HCT116 (cell line): ENCODE measurements around the gene GLDN. TPM values are rescaled to one million over a fixed set of nuclear protein-coding genes. Genes with fewer than 3 reads are reported as not detected.

Experiments
- ATAC-seq: fragments of 200-7000 bp; cut with Tn5 transposase; 2 replicates; pipeline ENCODE4 v1.9.1; 2020; ENCODE audit warnings: mild to moderate bottlenecking, moderate library complexity
- BruUV-seq: library from RNA; stranded (reverse); fragments of 400-500 nt; replicated peaks from 2 replicates; lab custom pipeline; 2021; lab: Mats Ljungman, UMichigan
- CTCF ChIA-PET: fragments of 300-600 bp; sonication (Branson Sonifier 250); formaldehyde crosslinking; loops from one replicate; lab custom pipeline; 2021; ENCODE audit warnings: antibody characterized with exemption; lab: Charles Lee
- POLR2A ChIA-PET: fragments of 300-600, 350-600 bp; sonication (Branson Sonifier 250); formaldehyde crosslinking; loops from one replicate; lab custom pipeline; 2021; ENCODE audit warnings: antibody characterized with exemption; lab: Charles Lee
- RAD21 ChIA-PET, 2 experiments: fragments of 300-600 bp; sonication (Branson Sonifier 250); formaldehyde crosslinking; loops; one replicate each; lab custom pipeline; 2023; ENCODE audit warnings: low total read pairs in 2 of 2; ENCODE audit not compliant: uncharacterized antibody in 2 of 2, unreplicated experiment in 2 of 2, low non-redundant PET in 1 of 2; lab: Charles Lee
- DNase-seq: peaks from one replicate; pipeline ENCODE4 v3.0.0-alpha.2; 2010; ENCODE audit warnings: low read depth, low spot score
- H2AFZ ChIP-seq: fragments of 200-600 bp; shearing (Covaris generic), sonication (generic); 2 replicates; pipeline ENCODE4 v1.6.1; 2017; ENCODE audit warnings: low read depth, mixed run types, mixed read lengths, antibody characterized with exemption, low read length; ENCODE audit not compliant: poor library complexity, severe bottlenecking
- H3K27ac ChIP-seq: 2 replicates; pipeline ENCODE4 v1.5.1; 2012; ENCODE audit warnings: low read depth, low read length
- H3K27me3 ChIP-seq: fragments of 200-600 bp; sonication (generic); 2 replicates; pipeline ENCODE4 v1.6.1; 2016; ENCODE audit warnings: mixed run types, low read length, mixed read lengths; ENCODE audit not compliant: insufficient read depth
- H3K36me3 ChIP-seq, 2 experiments: fragments of 200-500 bp in 1 of 2; fragments of 200-600 bp in 1 of 2; sonication (Bioruptor generic) in 1 of 2; sonication (generic) in 1 of 2; 2 replicates each; pipeline versions ENCODE4 v1.5.1 to v1.6.1; 2014 to 2016; ENCODE audit warnings: low read length in 2 of 2, inconsistent platforms in 1 of 2, mixed read lengths in 1 of 2, mixed run types in 1 of 2; ENCODE audit not compliant: insufficient read depth in 2 of 2, control insufficient read depth in 1 of 2
- H3K4me1 ChIP-seq, 2 experiments: fragments of 200-600 bp in 1 of 2; sonication (generic) in 1 of 2; 2 replicates each; pipeline versions ENCODE4 v1.5.1 to v1.6.1; 2012 to 2017; ENCODE audit warnings: low read length in 2 of 2, inconsistent platforms in 1 of 2, mild to moderate bottlenecking in 1 of 2, mixed read lengths in 1 of 2, mixed run types in 1 of 2, moderate library complexity in 1 of 2; ENCODE audit not compliant: insufficient read depth in 2 of 2, control insufficient read depth in 1 of 2
- H3K4me2 ChIP-seq: fragments of 200-600 bp; sonication (generic); 2 replicates; pipeline ENCODE4 v1.6.1; 2017; ENCODE audit warnings: mixed run types, low read length, mixed read lengths
- H3K4me3 ChIP-seq, 2 experiments: fragments of 200-600 bp in 1 of 2; sonication (generic) in 1 of 2; replicated peaks in 1 of 2; 2 replicates each; pipeline ENCODE4 v1.5.1; 2011 to 2016; ENCODE audit warnings: low read length in 2 of 2, control low read depth in 1 of 2, low read depth in 1 of 2, mild to moderate bottlenecking in 1 of 2, mixed read lengths in 1 of 2, mixed run types in 1 of 2
- H3K79me2 ChIP-seq: fragments of 200-600 bp; sonication (generic); 2 replicates; pipeline ENCODE4 v1.6.1; 2017; ENCODE audit warnings: mild to moderate bottlenecking, mixed run types, low read length, moderate library complexity, mixed read lengths; ENCODE audit not compliant: insufficient read depth
- H3K9ac ChIP-seq: fragments of 200-600 bp; sonication (generic); 2 replicates; pipeline ENCODE4 v1.6.1; 2016; ENCODE audit warnings: low read length, mixed read lengths
- H3K9me2 ChIP-seq: fragments of 200-600 bp; sonication (generic), shearing (Covaris generic); 2 replicates; pipeline ENCODE4 v1.6.1; 2017; ENCODE audit warnings: mixed run types, mild to moderate bottlenecking, moderate library complexity; ENCODE audit not compliant: insufficient read depth
- H3K9me3 ChIP-seq, 2 experiments: fragments of 200-500 bp in 1 of 2; fragments of 200-600 bp in 1 of 2; sonication (Bioruptor generic) in 1 of 2; sonication (generic) in 1 of 2; 2 replicates each; pipeline ENCODE4 v1.6.1; 2014 to 2017; ENCODE audit warnings: low read length in 2 of 2, mixed read lengths in 2 of 2, inconsistent platforms in 1 of 2, low read depth in 1 of 2, mild to moderate bottlenecking in 1 of 2, mixed run types in 1 of 2, moderate library complexity in 1 of 2; ENCODE audit not compliant: control insufficient read depth in 1 of 2, insufficient read depth in 1 of 2
- H4K20me1 ChIP-seq: fragments of 200-600 bp; sonication (generic), shearing (Covaris generic); 2 replicates; pipeline ENCODE4 v1.6.1; 2017; ENCODE audit warnings: mixed run types, mild to moderate bottlenecking, moderate library complexity; ENCODE audit not compliant: insufficient read depth
- CBX3 ChIP-seq: IDR thresholded peaks from 2 replicates; pipeline ENCODE4 v1.6.1; 2012; ENCODE audit warnings: low read depth
- EGR1 ChIP-seq: IDR thresholded peaks from 2 replicates; pipeline ENCODE4 v1.6.1; 2012; ENCODE audit warnings: low read depth
- EZH2phosphoT487 ChIP-seq: fragments of 200-600 bp; IDR thresholded peaks from 2 replicates; pipeline ENCODE4 v1.6.1; 2018; ENCODE audit warnings: antibody characterized with exemption, borderline replicate concordance
- FOSL1 ChIP-seq: IDR thresholded peaks from 2 replicates; pipeline ENCODE4 v1.6.1; 2012; ENCODE audit warnings: low read depth
- JUND ChIP-seq: IDR thresholded peaks from 2 replicates; pipeline ENCODE4 v1.6.1; 2012
- POLR2A ChIP-seq: IDR thresholded peaks from 2 replicates; pipeline ENCODE4 v1.7.0; 2011; ENCODE audit warnings: borderline replicate concordance; ENCODE audit not compliant: insufficient read depth, insufficient read length; ENCODE audit errors: extremely low read depth
- POLR2AphosphoS5 ChIP-seq: IDR thresholded peaks from 2 replicates; pipeline ENCODE4 v1.6.1; 2011; ENCODE audit warnings: mild to moderate bottlenecking, low read depth, low read length, moderate library complexity
- RAD21 ChIP-seq: IDR thresholded peaks from 2 replicates; pipeline ENCODE4 v1.6.1; 2012; ENCODE audit warnings: low read depth, mild to moderate bottlenecking
- REST ChIP-seq: IDR thresholded peaks from 2 replicates; pipeline ENCODE4 v1.6.1; 2012; ENCODE audit warnings: low read depth
- SP1 ChIP-seq: IDR thresholded peaks from 2 replicates; pipeline ENCODE4 v1.6.1; 2012; ENCODE audit warnings: low read depth
- SRF ChIP-seq: IDR thresholded peaks from 2 replicates; pipeline ENCODE4 v1.6.1; 2012; ENCODE audit warnings: low read depth
- TCF7L2 ChIP-seq: IDR thresholded peaks from 2 replicates; pipeline ENCODE4 v1.7.0; 2011; ENCODE audit warnings: borderline replicate concordance, inconsistent platforms; ENCODE audit not compliant: insufficient read depth, insufficient read length; ENCODE audit errors: extremely low read depth
- YY1 ChIP-seq: IDR thresholded peaks from 2 replicates; pipeline ENCODE4 v1.6.1; 2011; ENCODE audit warnings: low read length, low read depth, moderate library complexity, mild to moderate bottlenecking; ENCODE audit not compliant: insufficient replicate concordance; ENCODE audit errors: extremely low read depth
- ZFX ChIP-seq: fragments of 450-650 bp; IDR thresholded peaks from 2 replicates; pipeline ENCODE4 v1.6.1; 2017
- ZNF274 ChIP-seq: fragments of 200-500 bp; sonication (Bioruptor generic); IDR thresholded peaks from 2 replicates; pipeline ENCODE4 v1.6.1; 2014; ENCODE audit warnings: mild to moderate bottlenecking, low read depth, low read length, inconsistent platforms
- intact Hi-C: fragments of 100-400 bp; cut with micrococcal nuclease; formaldehyde crosslinking; loops from 2 replicates; pipeline ENCODE4 v1.10.0; 2022
- total RNA-seq: library from RNA; stranded (reverse); gene quantifications from one replicate; pipeline ENCODE4 v1.2.1, GENCODE V29; 2021; ENCODE audit not compliant: unreplicated experiment

GLDN gene
- total RNA-seq, 1 experiment from 2014 or later: 3.0 TPM

- POLR2A ChIA-PET: no interaction called here
- Histone ChIP-seq H3K4me1 (no peaks in the 10 kb centered on the region), H3K9ac (no peak within 1 kb of the TSS), H3K27ac (no peak within 1 kb of the TSS), H3K79me2 (no peaks in the 10 kb centered on the region), H3K4me3 (no peak within 1 kb of the TSS), H2AFZ (no peak within 1 kb of the TSS), H3K36me3 (no peaks in the 10 kb centered on the region), H3K9me2 (no peaks in the 10 kb centered on the region), H3K9me3 (no peaks in the 10 kb centered on the region), H3K4me2 (no peak within 1 kb of the TSS), H4K20me1 (no peaks in the 10 kb centered on the region), H3K27me3 (no peaks in the 10 kb centered on the region; the same call in 1 of the 2 replicates)
- no TSS peak for BruUV-seq
- ATAC-seq: no peak
- TF ChIP-seq EZH2phosphoT487 (no peak), FOSL1 (no peak), SRF (no peak), YY1 (no peak), ZFX (no peak), CBX3 (no peak), POLR2A (no peak)
- RAD21 ChIA-PET: no interaction called here
- no peak for DNase-seq
- CTCF ChIA-PET: no interaction called here
- intact Hi-C loops: no loop called here
These were observed 3.0 kb upstream of the GLDN start, which contains the start of gene CYP19A1 for GRCh38 chr15:51338496-51338895. Gene CYP19A1, minus strand, starts transcription at chr15:51338596. Its CDS starts 95,684 bp downstream, at chr15:51242912.

GRCh38 chr15:51342227-51342999, 958 bp downstream of the GLDN start:
- intact Hi-C loops: no loop called here
- H4K20me1 ChIP-seq: no peaks in the 10 kb centered on the region
- H3K4me3 ChIP-seq: no peak overlapping the region
- ChIA-PET POLR2A (no interaction called here), CTCF (no interaction called here), RAD21 (no interaction called here)
- H3K9ac ChIP-seq: no peak overlapping the region
- no peak for ATAC-seq
- BruUV-seq: no TSS peak
- H3K36me3 ChIP-seq: no peaks in the 10 kb centered on the region
- no peaks in the 10 kb centered on the region for H3K27me3 ChIP-seq
- no peaks in the 10 kb centered on the region for H3K9me3 ChIP-seq
- no peak for DNase-seq
- no peak overlapping the region for H3K27ac ChIP-seq
- no peaks in the 10 kb centered on the region for H3K9me2 ChIP-seq
- H3K4me1 ChIP-seq: no peaks in the 10 kb centered on the region
- H2AFZ ChIP-seq: no peak overlapping the region
- no peaks in the 10 kb centered on the region for H3K79me2 ChIP-seq
- H3K4me2 ChIP-seq: no peak overlapping the region
- no peak for TF ChIP-seq TCF7L2
- TF ChIP-seq RAD21: no peak
- TF ChIP-seq SP1: no peak
- no peak for TF ChIP-seq JUND
- no peak for TF ChIP-seq EGR1
- TF ChIP-seq SRF: no peak
- TF ChIP-seq ZNF274: no peak
- TF ChIP-seq POLR2A: no peak
- no peak for TF ChIP-seq REST
- no peak for TF ChIP-seq POLR2AphosphoS5
